H1 (cell line): Measurements from ENCODE around the gene RGP1. TPM values are rescaled to one million over a fixed set of nuclear protein-coding genes. Genes with fewer than 3 reads are reported as not detected.

Source experiments
- CTCF ChIA-PET: fragments of 300-600 bp; sonication (Branson Sonifier 250); formaldehyde crosslinking; loops from one replicate; lab custom pipeline; 2021; ENCODE audit not compliant: partially characterized antibody; lab: Charles Lee
- POLR2A ChIA-PET: fragments of 300-600 bp; sonication (Branson Sonifier 250); formaldehyde crosslinking; loops from one replicate; lab custom pipeline; 2021; ENCODE audit warnings: inconsistent platforms; ENCODE audit not compliant: partially characterized antibody; lab: Charles Lee
- DNase-seq, 2 experiments: peaks; one replicate each; pipeline versions ENCODE4 v3.0.0 to v3.0.0-alpha.2; 2010 to 2022; ENCODE audit warnings: low spot score in 2 of 2, low read depth in 1 of 2, mixed read lengths in 1 of 2
- FAIRE-seq: peaks from 2 replicates; lab custom pipeline; 2011; peaks lifted over from hg19 to GRCh38; lab: Jason Lieb, UNC
- H2AFZ ChIP-seq: 2 replicates; pipeline ENCODE4 v1.8.1; 2012; ENCODE audit warnings: low read length, inconsistent platforms
- H2AK5ac ChIP-seq: 2 replicates; pipeline ENCODE4 v1.6.1; 2013; ENCODE audit warnings: low read depth, low read length
- H2BK120ac ChIP-seq: replicated peaks from 2 replicates; pipeline ENCODE3; 2013; ENCODE audit warnings: low read depth, low read length, inconsistent platforms
- H2BK12ac ChIP-seq: 2 replicates; pipeline ENCODE4 v1.6.1; 2013; ENCODE audit warnings: low read depth, low read length
- H2BK15ac ChIP-seq: 2 replicates; pipeline ENCODE4 v1.6.1; 2013; ENCODE audit warnings: low read length
- H2BK20ac ChIP-seq: 2 replicates; pipeline ENCODE4 v1.6.1; 2013; ENCODE audit warnings: low read length
- H2BK5ac ChIP-seq: 2 replicates; pipeline ENCODE4 v1.6.1; 2013; ENCODE audit warnings: low read depth, low read length
- H3K14ac ChIP-seq: 2 replicates; pipeline ENCODE4 v1.6.1; 2013; ENCODE audit warnings: inconsistent platforms; ENCODE audit not compliant: insufficient read length
- H3K18ac ChIP-seq: 2 replicates; pipeline ENCODE4 v1.6.1; 2013; ENCODE audit warnings: low read length; ENCODE audit errors: extremely low read depth
- H3K23ac ChIP-seq: 2 replicates; pipeline ENCODE4 v1.6.1; 2013; ENCODE audit warnings: inconsistent platforms; ENCODE audit not compliant: insufficient read length
- H3K23me2 ChIP-seq: 2 replicates; pipeline ENCODE4 v1.6.1; 2013; ENCODE audit warnings: low read depth, low read length
- H3K27ac ChIP-seq: 2 replicates; pipeline ENCODE4 v1.6.1; 2011; ENCODE audit warnings: low read depth, low read length, inconsistent platforms
- H3K27me3 ChIP-seq, 4 experiments: replicated peaks in 1 of 4; 1 replicate in 1 of 4; 2 replicates in 3 of 4; pipeline versions ENCODE4 v1.6.1 to v1.8.1; 2011 to 2013; ENCODE audit warnings: low read length in 3 of 4, mild to moderate bottlenecking in 3 of 4, inconsistent platforms in 2 of 4, mixed read lengths in 2 of 4, moderate library complexity in 1 of 4; ENCODE audit not compliant: control insufficient read depth in 3 of 4, insufficient read depth in 3 of 4; ENCODE audit errors: extremely low read depth in 1 of 4
- H3K36me3 ChIP-seq, 4 experiments: 2 replicates each; pipeline versions ENCODE4 v1.6.1 to v1.8.1; 2011 to 2013; ENCODE audit warnings: mild to moderate bottlenecking in 4 of 4, low read length in 3 of 4, moderate library complexity in 2 of 4, control low read depth in 1 of 4, inconsistent platforms in 1 of 4; ENCODE audit not compliant: insufficient read depth in 4 of 4, control insufficient read depth in 2 of 4
- H3K4ac ChIP-seq: replicated peaks from 2 replicates; pipeline ENCODE3; 2013; ENCODE audit warnings: low read length, low read depth, mixed read lengths, inconsistent platforms; ENCODE audit not compliant: insufficient read length
- H3K4me1 ChIP-seq, 4 experiments: replicated peaks in 1 of 4; 1 replicate in 1 of 4; 2 replicates in 3 of 4; pipeline versions ENCODE4 v1.6.1 to v1.8.1; 2011 to 2013; ENCODE audit warnings: low read length in 3 of 4, inconsistent platforms in 2 of 4, mixed read lengths in 1 of 4; ENCODE audit not compliant: insufficient read depth in 4 of 4, control insufficient read depth in 3 of 4
- H3K4me2 ChIP-seq, 2 experiments: 2 replicates each; pipeline versions ENCODE4 v1.6.1 to v1.8.1; 2011 to 2013; ENCODE audit warnings: low read depth in 2 of 2, low read length in 2 of 2, control low read depth in 1 of 2, inconsistent platforms in 1 of 2, mild to moderate bottlenecking in 1 of 2; ENCODE audit not compliant: insufficient read depth in 1 of 2
- H3K4me3 ChIP-seq, 4 experiments: fragments of 200-600, 300-600 bp in 1 of 4; sonication (generic), shearing (Covaris generic), sonication (Bioruptor Twin) in 1 of 4; 2 replicates each; pipeline versions ENCODE4 v1.5.1 to v1.8.1; 2011 to 2016; ENCODE audit warnings: low read length in 4 of 4, low read depth in 3 of 4, control low read depth in 2 of 4, inconsistent platforms in 2 of 4, mild to moderate bottlenecking in 2 of 4, mixed read lengths in 1 of 4, moderate library complexity in 1 of 4; ENCODE audit not compliant: insufficient read depth in 2 of 4; ENCODE audit errors: extremely low read depth in 1 of 4
- H3K56ac ChIP-seq: replicated peaks from 2 replicates; pipeline ENCODE3; 2013; ENCODE audit warnings: low read depth, mild to moderate bottlenecking, mixed read lengths, low read length, inconsistent platforms; ENCODE audit not compliant: insufficient read length
- H3K79me1 ChIP-seq: 2 replicates; pipeline ENCODE4 v1.6.1; 2013; ENCODE audit warnings: low read depth, low read length, control low read depth
- H3K79me2 ChIP-seq, 2 experiments: 2 replicates each; pipeline versions ENCODE4 v1.6.1 to v1.8.1; 2012 to 2013; ENCODE audit warnings: low read length in 2 of 2, mild to moderate bottlenecking in 2 of 2, inconsistent platforms in 1 of 2; ENCODE audit not compliant: insufficient read depth in 2 of 2, control insufficient read depth in 1 of 2
- H3K9ac ChIP-seq, 4 experiments: replicated peaks in 1 of 4; 1 replicate in 1 of 4; 2 replicates in 3 of 4; pipeline versions ENCODE4 v1.6.1 to v1.8.1; 2011 to 2013; ENCODE audit warnings: low read depth in 3 of 4, low read length in 3 of 4, control low read depth in 2 of 4, mild to moderate bottlenecking in 2 of 4, moderate library complexity in 2 of 4, inconsistent platforms in 1 of 4; ENCODE audit errors: extremely low read depth in 1 of 4
- H3K9me3 ChIP-seq, 2 experiments: 2 replicates each; pipeline versions ENCODE4 v1.6.1 to v1.8.1; 2012 to 2013; ENCODE audit warnings: mild to moderate bottlenecking in 2 of 2, moderate library complexity in 2 of 2, control low read depth in 1 of 2, inconsistent platforms in 1 of 2, low read depth in 1 of 2, low read length in 1 of 2, mixed read lengths in 1 of 2; ENCODE audit not compliant: insufficient read depth in 2 of 2
- H4K20me1 ChIP-seq, 2 experiments: replicated peaks in 1 of 2; 2 replicates each; pipeline versions ENCODE3 to v1.8.1; 2011 to 2013; ENCODE audit warnings: inconsistent platforms in 2 of 2, low read length in 2 of 2, mild to moderate bottlenecking in 1 of 2; ENCODE audit not compliant: insufficient read depth in 2 of 2, control insufficient read depth in 1 of 2
- H4K5ac ChIP-seq: 2 replicates; pipeline ENCODE4 v1.6.1; 2013; ENCODE audit warnings: low read length, low read depth, mixed read lengths, inconsistent platforms; ENCODE audit not compliant: insufficient read length
- H4K8ac ChIP-seq: 2 replicates; pipeline ENCODE4 v1.8.0; 2013; ENCODE audit warnings: mild to moderate bottlenecking, moderate library complexity, low read length, inconsistent platforms; ENCODE audit not compliant: insufficient read depth; ENCODE audit errors: extremely low read depth
- H4K91ac ChIP-seq: replicated peaks from 2 replicates; pipeline ENCODE3; 2013; ENCODE audit warnings: low read length, mixed read lengths, inconsistent platforms; ENCODE audit not compliant: insufficient read length
- BRCA1 ChIP-seq: IDR thresholded peaks from 2 replicates; pipeline ENCODE4 v1.6.1; 2012; ENCODE audit warnings: low read depth, low read length, improper control_type of control experiment
- CREB1 ChIP-seq: IDR thresholded peaks from 2 replicates; pipeline ENCODE4 v1.6.1; 2012; ENCODE audit warnings: inconsistent platforms
- EZH2 ChIP-seq: fragments of 200-600 bp; sonication (generic); IDR thresholded peaks from 2 replicates; pipeline ENCODE4 v1.7.1; 2012; ENCODE audit warnings: low read depth, mild to moderate bottlenecking, moderate library complexity, low read length, inconsistent platforms; ENCODE audit not compliant: severe bottlenecking
- GABPA ChIP-seq: IDR thresholded peaks from 2 replicates; pipeline ENCODE4 v1.6.1; 2011; ENCODE audit warnings: mild to moderate bottlenecking, low read length, moderate library complexity, borderline replicate concordance; ENCODE audit not compliant: insufficient read depth
- PHF8 ChIP-seq: fragments of 200-600 bp; sonication (generic); conservative IDR thresholded peaks from 2 replicates; pipeline ENCODE4 v1.7.1; 2012; ENCODE audit warnings: low read depth, mild to moderate bottlenecking, inconsistent platforms, low read length, moderate library complexity
- POLR2AphosphoS5 ChIP-seq: IDR thresholded peaks from 2 replicates; pipeline ENCODE4 v1.6.1; 2011; ENCODE audit warnings: low read depth, low read length
- SIX5 ChIP-seq: IDR thresholded peaks from 2 replicates; pipeline ENCODE4 v1.6.1; 2011; ENCODE audit warnings: mild to moderate bottlenecking, low read depth, low read length
- SP2 ChIP-seq: IDR thresholded peaks from 2 replicates; pipeline ENCODE4 v1.6.1; 2012; ENCODE audit warnings: mild to moderate bottlenecking, low read length, inconsistent platforms
- TAF7 ChIP-seq: optimal IDR thresholded peaks from 2 replicates; pipeline ENCODE3; 2011; ENCODE audit warnings: low read depth, mild to moderate bottlenecking, inconsistent platforms, low read length, moderate library complexity, borderline replicate concordance
- TBP ChIP-seq: IDR thresholded peaks from 2 replicates; pipeline ENCODE4 v1.6.1; 2011; ENCODE audit warnings: low read depth, low read length, improper control_type of control experiment
- TCF12 ChIP-seq: IDR thresholded peaks from 2 replicates; pipeline ENCODE4 v1.6.1; 2011; ENCODE audit warnings: low read depth, mild to moderate bottlenecking, low read length
- WGBS, 2 experiments: shearing (Covaris generic) in 1 of 2; methylation state at CpG; one replicate each; pipeline versions ENCODE4 v1.1.6 to v1.1.7; 2013 to 2015; ENCODE audit warnings: low lambda C conversion rate in 2 of 2, mixed read lengths in 2 of 2, inconsistent platforms in 1 of 2, low coverage in 1 of 2, missing lambda C conversion rate in 1 of 2; ENCODE audit not compliant: insufficient replicate concordance in 2 of 2, insufficient coverage in 1 of 2, insufficient read length in 1 of 2; ENCODE audit errors: extremely low coverage in 1 of 2, missing lambda C conversion rate in 1 of 2; 5-methylcytosine and 5-hydroxymethylcytosine counted together
- polyA plus RNA-seq, 7 experiments: library from polyadenylated mRNA; depleted of rRNA in 3 of 7; stranded (reverse) in 5 of 7; unstranded in 2 of 7; fragments of >200 nt in 5 of 7; fragments of 200-250 nt in 2 of 7; gene quantifications; 1 replicate in 5 of 7; 2 replicates in 1 of 7; 4 replicates in 1 of 7; pipeline versions ENCODE4 v1.2.1 to v1.2.3, GENCODE V29; 2011 to 2013; ENCODE audit warnings: missing spikeins in 2 of 7, mixed read lengths in 2 of 7
- total RNA-seq: library from RNA; stranded (reverse); fragmentation: NEBNext Ultra II Directional; extraction: Animal tissue kit (Norgen Biotek cat#: 25700); gene quantifications from 2 replicates; pipeline ENCODE4 v1.2.1, GENCODE V29; 2021

The RGP1 gene
- total and polyA plus RNA-seq, 2 of the 8 experiments (the other 6 are each of a cell fraction or from before 2014, with no cell fraction given): 11.8 to 22.7 TPM

- peaks cover 13% of the 10 kb centered on the region for H3K79me1 ChIP-seq
- H2AK5ac ChIP-seq: no peak overlapping the region
- no peak overlapping the region; the same call in 1 of the 2 replicates for H2BK15ac ChIP-seq
- no peak overlapping the region for H3K14ac ChIP-seq
- H3K4me3 ChIP-seq: peak overlapping the region; percentile 79 to 96 (median 90)
- peak overlapping the region; percentile 3 for H3K56ac ChIP-seq
- H3K23me2 ChIP-seq: peaks cover 15% of the 10 kb centered on the region; the same call in 1 of the 2 replicates
- H2BK120ac ChIP-seq: no peak overlapping the region
- no peak overlapping the region for H2BK12ac ChIP-seq
- DNase-seq (peak; percentile 56 to 65), FAIRE-seq (peak; percentile 36)
- peaks cover 10 to 30% (median 21%) of the 10 kb centered on the region in 4 experiments for H3K36me3 ChIP-seq
- no peak overlapping the region for H4K5ac ChIP-seq
- peaks cover 0 to 40% of the 10 kb centered on the region in 2 experiments for H3K79me2 ChIP-seq
- peaks cover 18 to 35% (median 22%) of the 10 kb centered on the region in 4 experiments for H3K4me1 ChIP-seq
- 5% methylated on average over 14 of the region's 14 CpGs; no CpG with 5 or more reads in 1 of the 2 experiments for WGBS, 2 experiments
- ChIA-PET CTCF (interaction anchor here (0.8 to 16.0 kb wide), 18 partner anchors 8 to 121 kb away, joined by 3 to 198 read pairs (median 4); partner anchors contain the start of genes ARHGEF39, CCDC107, GBA2 and MSMP), POLR2A (interaction anchor here (0.5 to 11.1 kb wide), 26 partner anchors 8 to 1078 kb away, joined by 3 to 158 read pairs (median 4); partner anchors contain the start of genes ARHGEF39, CCDC107, GBA2 and HINT2)
- H3K9me3 ChIP-seq: no peaks in the 10 kb centered on the region
- no peak overlapping the region for H2BK20ac ChIP-seq
- H4K20me1 ChIP-seq: peaks cover 2 to 9% of the 10 kb centered on the region in 2 experiments
- H4K8ac ChIP-seq: no peak overlapping the region
- H3K27ac ChIP-seq: peak overlapping the region; percentile 55; the same call in 1 of the 2 replicates
- H3K4me2 ChIP-seq: peak overlapping the region; percentile 92 to 94
- peak overlapping the region; percentile 55; the same call in 1 of the 2 replicates for H2BK5ac ChIP-seq
- H3K27me3 ChIP-seq: no peaks in the 10 kb centered on the region
- H2AFZ ChIP-seq: peak overlapping the region; percentile 60
- no peak overlapping the region for H3K23ac ChIP-seq
- H3K4ac ChIP-seq: no peak overlapping the region
- H3K18ac ChIP-seq: no peak overlapping the region
- H4K91ac ChIP-seq: no peak overlapping the region
- H3K9ac ChIP-seq: peak overlapping the region; percentile 52 to 72 (median 62)
- TF ChIP-seq CREB1 (no peak), TBP (no peak), BRCA1 (no peak), EZH2 (no peak), PHF8 (no peak), POLR2AphosphoS5 (no peak), GABPA (no peak), SIX5 (no peak), SP2 (no peak), TCF12 (no peak), TAF7 (no peak)
Observed at GRCh38 chr9:35732800-35733541, 16.1 kb upstream of the RGP1 start.
